Activated CD4-positive, alpha-beta T cell treated with anti-CD3 and anti-CD28 coated beads, Interleukin-2, Interleukin-4, amounts not matched to agents 100 ng/mL and 50 ng/mL, durations not matched to agents 16 hours and 8 hours (primary cell): ENCODE data around the gene OTUB2.
A peak's percentile ranks its signal among the peaks of the same experiment; 100 is the strongest.

ENCODE experiments used
- DNase-seq: peaks from one replicate; pipeline ENCODE4 v3.0.0-alpha.2; 2020; ENCODE audit warnings: low spot score

OTUB2 gene

DNA sequence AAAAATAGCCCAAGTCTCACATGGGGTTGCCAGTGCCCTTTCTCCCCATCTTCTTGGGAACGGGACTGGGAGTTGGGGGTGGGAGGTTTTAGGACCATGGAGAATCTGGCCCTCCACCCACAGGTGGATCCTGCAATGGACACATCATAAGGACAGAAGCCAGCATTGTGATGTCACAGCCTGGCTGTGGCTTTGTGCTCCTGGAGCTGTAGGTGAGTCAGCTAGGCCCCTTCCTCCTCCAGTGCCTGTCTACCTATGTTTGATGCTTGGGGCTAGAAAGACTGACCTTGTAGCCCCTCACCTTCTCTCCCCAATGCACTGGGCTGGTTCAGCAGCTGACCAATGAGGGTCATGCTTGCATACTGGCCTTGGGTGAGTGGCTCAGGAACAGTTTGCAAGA lies 29.1 kb upstream of the OTUB2 start, which contains the start of gene CCDC197:
CCDC197 (plus strand) TSS at position 220 of the 400 bp plus-strand sequence. CDS start 831 bp downstream, outside the sequence.
- DNase-seq = no peak

DNA sequence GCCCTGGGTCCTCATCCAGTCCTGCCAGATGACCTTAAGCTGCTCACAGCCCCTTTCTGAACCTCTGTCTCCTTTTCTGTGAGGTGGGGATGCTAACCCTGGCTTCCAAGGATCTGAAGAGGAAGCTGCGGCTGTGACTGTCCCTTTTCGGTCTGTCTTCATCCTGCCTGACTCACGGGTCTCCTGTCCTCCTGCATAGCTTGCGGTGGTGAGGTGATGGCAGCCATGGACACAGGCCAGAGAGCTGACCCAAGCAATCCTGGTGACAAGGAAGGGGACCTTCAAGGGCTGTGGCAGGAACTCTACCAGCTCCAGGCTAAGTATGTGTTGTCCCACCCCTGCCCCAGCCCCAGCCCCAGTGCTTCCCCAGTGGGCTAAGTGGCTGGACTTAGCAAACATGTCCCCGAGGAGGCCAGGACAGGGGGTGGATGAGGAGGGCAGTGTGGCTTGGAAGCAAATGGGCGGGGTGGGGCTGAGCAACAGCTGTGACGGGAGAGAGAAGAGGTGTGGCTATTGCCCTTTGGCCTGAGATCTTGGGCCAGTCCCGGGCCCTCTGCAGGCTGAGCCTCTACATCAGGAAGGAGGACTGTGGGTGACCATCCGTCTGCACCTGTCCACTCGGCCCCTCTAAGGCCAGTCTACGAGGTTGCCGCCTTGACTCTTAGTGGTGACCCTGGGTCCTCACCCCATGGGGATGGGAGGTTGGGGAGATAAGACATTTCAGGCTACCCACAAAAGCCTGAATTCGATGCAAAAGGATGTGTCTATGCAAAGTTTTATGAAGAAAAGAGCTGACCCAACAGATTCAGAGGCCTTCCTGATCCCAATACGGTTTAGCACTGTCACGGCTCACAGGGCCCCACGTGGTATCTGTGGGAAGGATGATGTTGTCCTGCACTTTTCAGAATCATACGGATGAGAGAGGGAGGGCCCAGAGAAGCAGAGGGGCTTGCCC lies 27.9 kb upstream of the OTUB2 start:
- DNase-seq = no peak

DNA sequence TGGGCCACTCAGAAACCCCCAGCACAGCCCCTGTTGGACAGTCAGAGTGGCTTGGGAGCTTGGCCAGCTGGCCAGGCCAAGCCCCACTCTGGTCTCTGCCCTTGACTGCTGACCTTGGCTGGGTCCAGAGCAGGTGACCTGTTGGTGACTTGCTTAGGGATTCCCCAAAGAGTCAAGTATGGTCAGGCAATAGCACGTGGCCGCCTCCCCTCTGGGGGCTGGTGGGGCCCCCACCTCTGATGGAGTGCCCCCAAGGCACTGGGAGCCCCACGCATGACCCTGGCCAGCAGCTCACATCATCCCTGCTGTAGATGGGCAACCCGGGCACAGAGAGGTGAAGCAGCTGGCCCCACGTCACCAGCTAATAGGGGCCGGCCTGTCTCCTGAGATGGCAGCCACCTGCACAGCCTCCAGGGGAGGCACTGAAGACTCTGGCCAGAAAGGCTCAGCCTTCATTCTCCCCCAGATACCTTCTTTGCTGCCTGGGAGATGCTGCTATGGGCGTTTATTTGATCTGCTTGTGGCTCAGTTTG lies 27.2 kb upstream of the OTUB2 start:
- DNase-seq = no peak

DNA sequence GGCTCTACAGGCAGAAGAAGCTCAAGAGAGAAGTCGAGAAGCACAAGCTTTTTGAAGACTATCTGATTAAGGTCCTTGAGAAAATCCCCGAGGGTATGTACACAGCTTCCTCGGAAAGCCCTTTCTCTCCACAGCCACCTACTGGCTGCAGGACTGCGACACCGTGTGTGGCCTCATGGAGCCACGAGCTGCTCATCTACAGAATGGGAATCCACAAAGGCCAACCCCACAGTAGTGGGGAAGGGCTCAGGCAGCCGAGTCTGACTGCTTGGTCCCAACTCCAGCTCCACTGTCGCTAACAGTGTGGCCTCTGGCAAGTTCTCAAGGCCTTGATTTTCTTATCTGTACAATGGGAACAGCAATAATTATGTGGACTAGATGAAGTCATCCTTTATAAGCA lies 26.6 kb upstream of the OTUB2 start:
- no peak for DNase-seq

DNA sequence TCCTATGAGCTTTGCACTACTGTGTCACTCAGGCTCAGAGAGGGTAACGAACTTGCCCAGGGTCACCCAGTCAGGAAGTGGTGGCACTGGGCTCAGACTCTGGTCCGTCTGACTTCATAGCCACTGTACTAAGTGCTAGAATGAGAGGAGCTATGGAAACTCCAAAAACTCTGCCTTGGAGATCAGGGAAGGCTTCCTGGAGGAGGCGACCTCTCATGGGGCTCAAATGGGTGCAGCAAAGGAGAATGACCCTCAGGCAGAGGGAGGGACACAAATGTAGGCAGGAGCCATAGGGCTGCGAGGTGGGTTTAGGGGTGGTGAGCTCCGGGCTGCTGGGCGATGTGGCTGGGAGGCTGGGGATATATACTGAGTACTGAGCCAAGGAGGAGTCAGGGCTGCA lies 25.9 kb upstream of the OTUB2 start:
- no peak for DNase-seq

DNA sequence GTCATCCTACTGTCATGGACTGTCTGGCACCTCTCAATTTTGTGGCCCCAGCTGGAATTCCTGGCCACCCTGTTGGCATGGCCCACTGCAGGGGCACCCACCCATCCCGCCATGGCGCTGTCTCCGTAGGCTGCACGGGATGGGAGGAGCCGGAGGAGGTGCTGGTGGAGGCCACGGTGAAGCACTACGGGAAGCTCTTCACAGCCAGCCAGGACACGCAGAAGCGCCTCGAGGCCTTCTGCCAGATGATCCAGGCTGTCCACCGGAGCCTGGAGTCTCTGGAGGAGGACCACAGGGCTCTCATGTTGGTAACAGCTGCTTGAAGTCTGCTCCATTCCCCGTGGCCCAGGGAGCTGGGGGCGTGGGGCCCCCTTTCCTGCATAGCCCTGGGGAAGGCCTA lies 25.1 kb upstream of the OTUB2 start:
- no peak for DNase-seq

DNA sequence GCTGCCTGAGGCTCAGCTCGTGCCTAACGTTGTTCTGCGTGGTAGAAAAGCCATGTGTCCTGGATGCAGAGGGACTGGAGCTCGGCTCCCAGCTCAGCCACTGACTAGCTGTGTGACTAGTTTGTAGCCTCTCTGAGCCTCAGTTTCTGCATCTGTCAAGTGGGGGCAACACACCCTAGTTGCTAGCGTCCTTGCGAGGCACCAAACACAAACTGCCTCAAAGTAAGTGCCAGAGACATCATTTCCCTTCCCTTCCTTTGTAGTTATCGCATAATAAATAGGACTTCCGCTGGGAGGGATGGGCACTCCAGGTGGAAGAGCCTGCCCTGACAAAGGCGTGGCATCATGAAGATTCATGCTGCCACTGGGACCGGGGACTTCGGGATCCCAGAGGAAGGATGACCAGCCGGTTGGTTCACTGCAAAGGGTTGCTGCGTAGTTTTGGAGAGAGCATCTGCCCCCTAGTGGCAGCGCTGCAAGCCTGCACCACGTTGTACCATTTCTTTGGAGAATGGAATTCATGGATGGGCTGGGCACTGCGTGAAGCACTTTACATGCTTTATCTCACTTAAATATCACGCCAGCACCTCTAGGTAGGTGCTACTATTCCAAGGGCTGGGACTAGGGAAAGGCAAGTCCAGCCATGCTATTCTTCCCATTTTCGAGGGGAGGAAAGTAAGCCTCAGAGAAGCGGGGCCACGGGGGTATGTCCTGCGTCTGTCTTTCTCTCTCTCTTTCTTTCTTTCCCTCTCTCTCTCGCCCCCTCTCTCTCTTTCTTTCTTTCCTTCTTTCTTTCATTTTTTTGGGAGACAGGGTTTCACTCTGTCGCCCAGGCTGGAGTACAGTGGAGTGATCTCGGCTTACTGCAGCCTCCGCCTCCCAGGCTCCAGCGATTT lies 24.4 kb upstream of the OTUB2 start:
- DNase-seq = peak; percentile 72

DNA sequence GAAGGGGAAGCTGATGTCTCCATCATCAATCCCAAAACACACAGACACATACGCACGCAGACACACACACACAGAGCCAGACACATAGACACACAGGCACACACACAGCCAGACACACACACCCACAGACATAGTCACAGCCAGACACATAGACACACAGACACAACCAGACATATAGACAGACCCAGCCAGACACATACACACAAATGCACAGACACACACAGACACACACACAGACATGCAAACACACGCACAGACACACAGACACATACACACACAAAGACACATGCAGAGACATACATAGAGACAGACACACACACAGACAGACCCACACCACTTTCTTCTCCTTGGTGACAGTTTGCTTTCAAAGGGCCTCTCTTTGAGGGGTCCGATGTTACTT lies 22.7 kb upstream of the OTUB2 start:
- no peak for DNase-seq

DNA sequence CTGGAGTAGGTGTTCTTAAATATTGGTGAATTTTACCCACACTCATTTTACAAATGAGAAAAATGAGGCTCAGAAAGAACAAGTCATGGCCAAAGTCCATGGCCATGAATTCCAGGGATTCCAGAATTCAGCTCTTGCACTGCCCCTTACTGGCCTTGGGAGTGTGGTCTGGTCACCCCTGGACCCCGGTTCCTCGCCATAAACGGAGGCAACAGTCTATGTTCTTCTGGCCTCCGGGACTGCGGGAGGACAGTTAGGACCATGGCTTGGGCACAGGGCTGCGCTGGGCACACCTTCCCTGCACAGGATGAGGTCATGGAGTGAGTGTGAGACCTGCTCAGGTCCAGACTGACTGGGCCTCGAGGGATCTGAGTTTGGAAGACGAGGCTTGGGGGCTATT lies 22.1 kb upstream of the OTUB2 start:
- no peak for DNase-seq

DNA sequence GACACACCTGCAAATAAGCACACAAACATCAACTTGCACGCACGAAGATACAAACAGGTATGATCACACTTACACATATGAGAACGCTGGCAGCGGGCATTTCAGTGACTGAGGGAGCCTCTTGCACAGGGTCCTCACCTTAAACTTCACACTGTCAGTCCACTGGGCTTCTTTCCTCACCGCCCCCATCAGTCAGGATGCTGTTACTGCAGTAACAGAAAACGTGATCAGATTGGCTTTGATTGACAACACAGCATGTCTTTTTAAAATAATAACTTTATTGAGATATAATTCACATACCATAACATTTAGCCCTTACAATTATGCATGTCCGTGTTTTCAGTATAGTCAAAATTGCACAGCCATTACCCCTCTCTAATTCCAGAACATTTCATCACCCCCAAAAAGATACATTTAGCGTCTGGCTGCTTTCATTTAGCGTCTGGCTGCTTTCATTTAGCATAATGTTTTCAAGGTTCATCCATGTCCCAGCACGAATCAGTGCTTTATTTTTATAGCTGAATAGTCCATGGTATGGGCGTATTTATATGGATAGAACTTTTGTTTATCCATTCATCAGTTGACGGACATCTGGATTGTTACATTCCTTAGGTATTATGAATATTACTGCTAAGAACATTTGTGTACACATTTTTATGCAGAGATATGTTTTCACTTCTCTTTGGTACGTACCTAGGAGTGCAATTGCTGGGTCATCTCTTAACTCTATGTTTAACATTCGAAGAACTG lies 20.6 kb upstream of the OTUB2 start:
- peak; percentile 25 for DNase-seq

DNA sequence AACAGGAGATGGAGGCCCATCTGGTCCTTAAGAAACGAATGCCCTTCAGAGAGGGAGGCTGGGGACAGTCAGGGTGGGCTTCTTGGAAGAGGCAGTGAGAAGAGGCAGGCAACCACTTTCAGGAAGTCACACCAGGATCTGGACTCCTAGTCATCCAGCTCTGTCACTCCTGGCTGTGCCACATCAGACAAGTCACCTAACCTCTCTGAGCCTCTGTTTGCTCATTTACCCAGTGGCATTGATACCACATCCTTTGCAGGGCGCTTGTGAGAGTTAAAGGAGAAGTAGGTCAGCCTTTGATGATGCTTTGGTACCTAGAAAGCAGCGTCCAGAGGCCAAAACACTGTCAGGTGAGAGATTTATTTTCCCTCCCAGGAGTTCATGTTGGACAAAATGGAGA lies 17.9 kb upstream of the OTUB2 start:
- DNase-seq = peak; percentile 53

DNA sequence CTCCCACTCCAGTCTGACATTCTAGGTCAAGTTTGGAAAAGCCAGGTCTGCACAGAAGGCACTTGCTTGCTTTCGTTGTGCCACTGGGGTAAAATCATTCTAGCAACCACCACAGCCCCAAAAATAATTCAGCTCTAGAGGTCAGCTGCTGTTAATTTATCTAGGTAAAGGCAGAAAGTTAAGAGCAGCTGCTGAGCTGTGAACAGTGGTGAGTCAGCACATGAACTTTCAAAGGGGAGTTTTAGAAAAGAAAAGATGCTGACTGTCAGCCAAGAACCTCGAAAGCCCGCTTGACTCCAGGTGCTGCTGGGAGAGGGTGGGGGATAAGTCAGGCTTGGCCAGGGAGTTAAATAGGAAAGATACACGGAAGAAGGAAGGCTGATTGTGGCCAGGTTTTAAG lies 16.4 kb upstream of the OTUB2 start:
- DNase-seq = no peak

DNA sequence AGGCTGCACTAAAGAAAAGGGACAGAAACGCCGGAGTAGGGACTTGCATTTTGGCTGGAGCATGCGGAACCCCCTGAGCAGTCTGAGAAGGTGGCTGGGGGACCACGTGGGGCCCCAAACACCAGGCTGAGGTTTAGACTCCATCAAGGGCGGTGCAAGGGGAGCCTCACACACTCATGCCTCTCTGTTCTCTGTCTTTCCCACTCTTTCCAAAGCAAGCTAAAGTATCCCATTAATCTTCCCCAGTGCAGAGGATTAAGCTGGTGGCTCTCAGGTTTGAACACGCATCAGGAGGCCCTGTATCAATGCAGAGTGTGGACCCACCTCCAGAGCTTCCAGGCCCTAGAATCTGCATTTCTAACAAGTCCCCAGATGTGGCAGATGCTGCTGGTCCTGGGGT lies 15.5 kb upstream of the OTUB2 start:
- no peak for DNase-seq

DNA sequence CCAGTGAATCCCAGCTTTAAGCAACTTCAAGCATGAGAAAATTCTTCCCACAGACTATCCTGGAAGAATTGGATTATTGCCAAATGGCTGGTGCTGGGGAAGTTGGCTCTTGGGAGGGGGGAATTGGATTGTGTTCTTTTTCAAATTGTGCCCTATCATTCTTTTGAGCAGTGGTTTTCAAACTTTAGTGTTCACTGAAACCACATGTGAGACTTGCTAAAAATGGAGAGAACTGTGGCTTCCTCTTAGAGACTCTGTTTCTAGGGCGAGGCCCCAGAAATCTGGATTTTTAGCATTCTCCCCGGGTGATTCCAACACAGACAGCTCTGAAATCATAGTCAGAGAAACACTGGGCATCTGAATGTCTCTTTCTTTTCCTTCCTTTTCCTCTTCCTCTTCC lies 14.3 kb upstream of the OTUB2 start:
- DNase-seq = peak; percentile 22

DNA sequence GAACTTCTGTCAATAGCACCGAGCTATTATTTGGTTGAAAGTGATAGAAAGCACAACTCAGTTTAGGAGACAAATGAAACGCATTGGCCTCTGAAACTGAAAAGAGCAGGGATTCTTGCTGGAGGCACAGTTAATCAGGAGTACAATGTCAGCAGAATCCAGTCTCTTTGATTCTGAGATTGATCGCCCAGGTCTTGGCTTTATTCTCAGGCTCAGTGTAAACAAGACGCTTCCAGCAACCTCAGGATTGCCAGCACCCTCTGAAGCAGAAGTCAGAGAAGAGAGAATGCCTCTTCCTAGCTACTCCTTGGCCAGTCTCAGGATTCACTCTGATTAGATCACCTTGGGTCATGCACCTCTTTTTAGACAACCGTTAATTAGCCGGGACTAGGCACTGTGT lies 11.8 kb upstream of the OTUB2 start:
- no peak for DNase-seq

DNA sequence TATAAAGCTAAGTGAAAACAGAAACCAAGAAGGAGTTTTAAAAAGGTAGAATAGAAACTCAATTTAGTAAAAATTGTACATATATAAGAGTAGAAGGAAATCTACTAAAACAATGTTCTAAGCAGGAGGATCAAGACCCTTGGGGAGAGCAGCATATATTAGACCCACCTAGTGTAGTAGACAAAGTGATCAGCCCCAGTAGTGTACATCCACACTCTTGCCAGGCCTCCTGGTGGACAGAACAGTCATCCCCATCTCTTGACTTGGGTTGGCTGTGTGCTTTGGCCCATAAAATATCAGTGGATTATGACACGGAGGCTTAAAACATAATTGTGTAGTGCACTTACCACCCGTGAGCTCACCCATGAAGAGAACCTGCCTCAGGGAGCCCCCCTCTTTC lies 10.9 kb upstream of the OTUB2 start:
- DNase-seq = no peak

DNA sequence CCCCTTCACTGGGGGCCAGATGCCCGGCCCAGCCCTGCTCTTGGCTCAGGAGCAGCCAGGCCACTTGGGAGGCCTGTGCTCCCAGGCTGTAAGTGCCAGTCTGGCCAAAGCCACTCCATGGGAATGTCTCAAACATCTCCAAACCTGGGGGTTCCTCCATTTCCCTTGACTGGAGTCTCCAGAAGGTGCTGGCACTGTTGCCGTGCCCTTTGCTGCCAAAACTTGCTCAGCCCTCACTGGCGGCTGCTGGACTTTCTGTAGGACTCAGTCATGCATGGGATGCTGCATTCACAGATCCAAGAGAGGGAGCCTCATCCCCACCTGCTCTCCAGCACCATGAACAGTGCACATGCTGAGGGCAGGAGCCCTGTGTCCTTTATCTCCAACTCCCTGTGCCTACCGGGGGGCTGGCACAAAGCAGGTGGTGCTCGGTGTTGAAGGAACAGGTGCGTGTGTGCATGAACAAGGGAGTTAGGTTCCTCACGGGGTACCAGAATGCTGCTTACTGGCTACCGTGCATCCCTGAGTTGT lies 9.6 kb upstream of the OTUB2 start:
- no peak for DNase-seq

DNA sequence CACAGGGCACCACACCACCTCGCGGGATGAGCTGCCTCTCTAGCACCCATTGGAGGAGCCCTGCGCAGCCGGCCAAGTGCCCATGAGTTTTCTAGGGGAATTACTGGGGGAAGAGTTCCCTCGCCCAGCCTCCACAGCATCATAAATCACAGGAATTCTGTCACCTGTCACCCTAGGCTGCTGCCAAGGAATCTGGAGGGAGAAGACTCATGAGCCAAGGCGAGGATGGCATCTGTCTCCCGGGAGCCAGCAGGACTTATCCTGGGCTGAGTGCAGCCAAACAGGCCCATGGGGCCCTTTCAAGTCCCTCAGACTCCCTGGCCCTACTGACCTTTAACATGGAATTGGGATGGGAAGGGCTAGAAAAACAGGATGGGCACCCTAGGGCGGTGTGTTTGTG lies 7.8 kb upstream of the OTUB2 start:
- no peak for DNase-seq

DNA sequence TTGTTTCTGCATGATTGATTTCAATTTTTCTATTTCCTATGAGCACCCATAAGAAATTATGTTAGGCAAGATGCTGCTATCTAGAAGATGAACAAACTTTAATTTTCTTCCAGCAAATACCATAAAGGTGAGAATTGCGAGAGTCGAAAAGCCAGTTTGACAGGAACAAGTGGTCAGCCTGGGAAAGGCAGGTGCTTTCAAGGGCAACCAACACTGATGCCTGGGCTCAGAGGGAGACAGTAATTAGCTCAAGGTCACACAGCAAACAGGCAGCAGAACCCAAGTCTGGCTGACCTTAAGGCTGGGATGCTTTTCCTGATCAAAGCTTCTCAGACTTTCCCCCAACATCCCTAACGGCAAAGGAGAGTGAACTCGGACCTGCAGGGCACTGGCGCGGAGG lies 6.8 kb upstream of the OTUB2 start:
- DNase-seq = no peak

DNA sequence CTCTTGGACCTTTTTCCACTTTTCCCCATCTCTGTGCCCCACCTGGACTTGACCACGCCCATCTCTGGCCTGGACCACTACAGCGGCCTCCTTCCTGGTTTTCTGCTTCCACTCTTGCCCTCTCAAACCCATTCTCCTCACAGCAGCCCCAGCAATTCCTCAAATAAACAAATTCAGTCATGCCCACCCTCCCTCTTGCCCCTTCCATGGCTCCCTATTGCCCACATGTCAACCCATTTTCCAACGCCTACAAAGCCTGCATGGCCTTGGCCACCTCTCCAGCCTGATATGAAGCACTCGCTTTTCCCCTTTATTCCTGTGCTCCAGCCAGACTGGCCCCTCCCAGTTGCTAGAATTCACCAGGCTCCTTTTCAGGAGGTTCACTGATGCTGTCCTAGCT lies 5.9 kb upstream of the OTUB2 start:
- DNase-seq = no peak

DNA sequence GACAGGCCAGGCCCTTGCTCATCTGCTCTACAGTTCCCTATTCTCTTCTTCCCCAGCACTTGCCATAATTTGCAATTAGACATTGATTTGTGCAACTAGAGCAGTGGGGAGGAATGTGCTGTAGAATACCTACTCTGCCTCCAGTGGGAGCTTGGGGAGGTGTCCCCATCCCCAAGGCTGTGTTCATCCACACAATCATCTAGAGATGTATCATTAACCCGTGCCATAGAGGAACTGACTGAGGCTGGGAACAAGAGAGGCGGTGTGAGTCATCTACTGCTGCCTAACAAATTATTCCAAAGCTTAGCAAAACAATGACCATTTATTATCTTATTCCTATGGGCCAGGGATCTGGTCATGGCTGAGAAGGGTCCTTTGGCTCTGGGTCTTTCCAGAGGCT lies 5.1 kb upstream of the OTUB2 start:
- DNase-seq = no peak
